GM19438 (cell line): ENCODE measurements around the gene GRID2IP.
A peak's percentile ranks its signal among the peaks of the same experiment; 100 is the strongest.
"Not testable (repeated sequence)": the region's sequence is repeated elsewhere in the genome, so short reads cannot be mapped to it uniquely, and the experiment has no call there.

ENCODE experiments used
- ATAC-seq: cut with Tn5 transposase; IDR thresholded peaks from one replicate; pipeline ENCODE4 v1.9.1; 2021; ENCODE audit warnings: low read depth; ENCODE audit not compliant: unreplicated experiment

The GRID2IP gene

DNA sequence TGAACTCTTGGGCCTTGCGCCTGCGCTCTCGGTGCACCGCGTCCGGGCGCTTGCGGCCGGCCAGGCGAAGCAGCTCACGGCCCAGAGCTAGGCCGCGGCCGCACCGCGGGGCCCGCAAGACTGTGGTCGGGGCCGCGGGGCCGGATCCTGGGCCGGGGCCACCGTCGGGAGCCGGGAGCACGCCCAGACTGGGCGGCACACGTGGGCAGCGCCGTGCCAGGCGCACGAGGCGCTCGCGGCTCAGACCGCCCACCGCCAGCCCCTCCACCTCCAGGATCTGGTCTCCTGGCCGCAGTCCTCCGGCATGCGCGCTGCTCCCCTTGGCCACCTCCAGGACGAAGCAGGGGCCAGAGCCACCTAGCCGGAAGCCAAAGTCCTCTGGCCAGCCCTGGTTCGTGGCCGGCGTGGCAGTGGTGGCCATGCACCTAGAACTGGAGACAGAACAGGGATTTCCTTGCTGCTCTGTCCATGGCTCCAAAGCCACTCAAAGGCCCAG, at the start of gene GRID2IP:
GRID2IP (minus strand) TSS at position 446 of the 496 bp plus-strand sequence; CDS start at position 421, 25 bp downstream.
- no peak for ATAC-seq

DNA sequence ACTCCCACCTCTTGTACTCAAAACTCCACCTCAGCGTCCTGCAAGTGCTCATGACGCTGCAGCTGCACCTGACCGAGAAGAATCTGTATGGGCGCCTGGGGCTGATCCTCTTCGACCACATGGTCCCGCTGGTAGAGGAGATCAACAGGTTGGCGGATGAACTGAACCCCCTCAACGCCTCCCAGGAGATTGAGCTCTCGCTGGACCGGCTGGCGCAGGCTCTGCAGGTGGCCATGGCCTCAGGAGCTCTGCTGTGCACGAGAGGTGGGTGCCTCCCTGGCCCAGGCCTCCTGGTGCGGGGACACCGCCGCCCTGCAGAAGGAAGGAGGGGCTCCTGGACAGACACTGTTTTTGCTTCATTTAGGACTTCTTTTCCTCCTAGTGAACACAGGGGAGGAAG, 48.8 kb upstream of the GRID2IP start:
- no peak for ATAC-seq

DNA sequence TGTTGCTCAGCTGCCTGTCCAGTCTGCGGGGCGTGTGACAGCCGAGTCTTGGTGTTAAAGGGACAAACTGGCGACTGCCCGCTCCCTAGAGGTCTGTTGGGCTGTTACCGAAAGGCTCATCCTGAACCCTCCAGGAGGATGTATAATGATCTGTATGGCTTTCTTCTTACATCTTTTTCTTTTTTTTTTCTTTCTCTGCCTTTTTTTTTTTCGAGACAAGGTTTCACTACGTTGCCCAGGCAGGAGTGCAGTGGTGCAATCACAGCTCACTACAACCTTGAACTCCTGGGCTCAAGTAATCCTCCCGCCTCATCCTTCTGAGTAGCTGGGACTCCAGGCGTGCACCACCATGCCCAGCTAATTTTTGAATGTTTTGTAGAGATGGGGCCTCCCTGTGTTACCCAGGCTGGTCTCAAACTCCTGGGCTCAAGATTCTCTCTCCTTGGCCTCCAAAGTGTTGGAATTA, 39.4 kb upstream of the GRID2IP start:
- ATAC-seq, result peak; percentile 40

DNA sequence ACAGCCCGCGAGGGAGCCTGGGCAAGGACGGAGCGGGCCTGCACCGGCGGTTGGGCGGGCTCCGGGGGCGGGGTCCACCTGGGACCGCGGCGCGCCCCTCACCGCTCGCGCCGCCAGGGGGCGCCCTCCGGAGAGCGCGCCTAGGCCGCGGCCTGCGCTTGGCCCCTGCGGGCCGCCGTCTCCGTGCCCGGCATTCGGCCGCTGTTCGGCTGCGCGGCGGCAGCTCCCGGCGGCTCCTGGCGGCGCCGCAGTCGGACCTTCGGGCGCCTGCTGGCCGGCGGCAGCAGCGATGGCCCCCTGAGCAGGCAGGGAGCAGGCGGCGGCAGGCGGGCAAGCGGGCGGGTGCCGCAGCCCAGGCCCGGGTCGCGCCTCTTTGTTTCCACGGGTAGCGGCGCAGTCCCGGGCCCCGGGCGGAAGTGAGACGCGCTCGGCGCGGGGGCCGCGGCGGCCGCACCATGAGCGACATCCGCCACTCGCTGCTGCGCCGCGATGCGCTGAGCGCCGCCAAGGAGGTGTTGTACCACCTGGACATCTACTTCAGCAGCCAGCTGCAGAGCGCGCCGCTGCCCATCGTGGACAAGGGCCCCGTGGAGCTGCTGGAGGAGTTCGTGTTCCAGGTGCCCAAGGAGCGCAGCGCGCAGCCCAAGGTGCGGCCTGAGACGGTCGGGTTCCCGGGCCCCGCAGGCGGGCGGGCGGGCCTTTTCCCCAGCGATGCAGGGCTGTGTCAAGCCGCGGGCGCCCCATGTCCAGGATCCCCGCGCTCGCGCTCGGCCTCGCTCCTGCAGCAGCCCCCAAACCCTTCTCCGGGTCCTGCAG, 38.8 kb upstream of the GRID2IP start, which contains the start of gene INTS15:
INTS15 (plus strand) TSS at position 193 of the 816 bp plus-strand sequence; CDS start at position 456, 263 bp downstream.
- ATAC-seq, result peak; percentile 85

DNA sequence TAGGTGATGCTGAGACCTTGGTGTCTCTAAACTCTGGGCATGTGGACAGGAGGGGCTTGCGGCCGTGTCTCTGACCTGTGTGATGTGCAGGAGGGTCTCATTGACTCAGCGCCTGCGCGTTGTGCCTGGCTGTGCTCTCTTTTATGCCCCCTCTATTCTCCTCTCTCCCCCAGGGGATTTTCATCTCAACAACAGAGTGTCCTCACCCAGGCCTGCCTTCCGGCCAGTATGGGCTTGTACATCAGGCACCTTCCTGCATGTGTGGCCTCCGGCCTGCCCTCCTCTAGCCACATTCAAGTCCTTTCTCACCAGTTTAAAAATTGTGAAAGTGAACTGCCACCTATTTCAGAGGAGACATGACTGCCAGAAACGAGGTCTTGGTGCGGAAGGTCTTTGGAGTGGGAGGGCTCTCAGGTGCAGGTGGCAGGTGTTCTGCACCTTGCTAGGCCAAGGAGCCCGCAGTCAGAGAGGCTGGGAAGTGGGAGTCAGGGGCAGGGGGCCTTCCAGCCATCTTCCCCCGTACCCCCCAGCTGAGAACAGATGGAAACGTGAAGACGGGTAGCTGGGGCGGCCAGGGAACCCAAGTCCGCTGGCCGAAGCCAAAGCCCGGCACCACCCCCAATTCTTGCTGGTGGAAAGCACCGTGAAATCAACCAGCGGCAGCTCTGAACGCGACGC, 38.0 kb upstream of the GRID2IP start:
- no peak for ATAC-seq

DNA sequence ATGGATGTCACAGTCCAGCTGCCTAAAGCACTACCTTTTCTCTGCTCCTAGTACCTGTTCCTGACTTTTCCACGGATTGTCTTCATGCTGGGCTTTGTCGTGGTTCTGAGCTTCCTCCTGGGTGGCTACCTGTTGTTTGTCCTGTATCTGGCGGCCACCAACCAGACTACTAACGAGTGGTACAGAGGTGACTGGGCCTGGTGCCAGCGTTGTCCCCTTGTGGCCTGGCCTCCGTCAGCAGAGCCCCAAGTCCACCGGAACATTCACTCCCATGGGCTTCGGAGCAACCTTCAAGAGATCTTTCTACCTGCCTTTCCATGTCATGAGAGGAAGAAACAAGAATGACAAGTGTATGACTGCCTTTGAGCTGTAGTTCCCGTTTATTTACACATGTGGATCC, 37.3 kb upstream of the GRID2IP start:
- no peak for ATAC-seq

DNA sequence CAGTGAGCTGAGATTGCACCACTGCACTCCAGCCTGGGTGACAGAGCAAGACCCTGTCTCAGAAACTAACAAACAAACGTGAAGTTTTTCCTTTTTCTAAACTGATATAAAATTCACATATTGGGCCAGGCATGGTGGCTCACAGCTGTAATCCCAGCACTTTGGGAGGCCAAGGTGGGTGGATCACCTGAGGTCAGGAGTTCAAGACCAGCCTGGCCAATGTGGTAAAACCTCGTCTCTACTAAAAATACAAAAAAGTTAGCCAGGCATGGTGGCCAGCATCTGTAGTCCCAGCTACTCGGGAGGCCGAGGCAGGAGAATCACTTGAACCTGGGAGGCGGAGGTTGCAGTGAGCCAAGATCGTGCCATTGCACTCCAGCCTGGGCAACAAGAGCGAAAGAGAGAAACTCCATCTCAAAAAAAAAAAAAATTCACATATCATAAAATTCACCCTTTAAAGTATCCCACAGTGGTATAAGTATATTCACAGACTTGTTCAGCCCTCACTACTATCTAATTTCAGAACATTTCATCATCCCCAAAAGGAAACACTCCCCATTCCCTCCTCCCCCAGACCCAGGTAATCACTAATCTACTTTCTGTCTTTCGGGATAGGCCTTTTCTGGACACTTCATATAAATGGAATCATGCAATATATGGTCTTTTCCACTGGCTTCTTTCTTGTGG, 34.6 kb upstream of the GRID2IP start:
- ATAC-seq, result not testable (repeated sequence)

DNA sequence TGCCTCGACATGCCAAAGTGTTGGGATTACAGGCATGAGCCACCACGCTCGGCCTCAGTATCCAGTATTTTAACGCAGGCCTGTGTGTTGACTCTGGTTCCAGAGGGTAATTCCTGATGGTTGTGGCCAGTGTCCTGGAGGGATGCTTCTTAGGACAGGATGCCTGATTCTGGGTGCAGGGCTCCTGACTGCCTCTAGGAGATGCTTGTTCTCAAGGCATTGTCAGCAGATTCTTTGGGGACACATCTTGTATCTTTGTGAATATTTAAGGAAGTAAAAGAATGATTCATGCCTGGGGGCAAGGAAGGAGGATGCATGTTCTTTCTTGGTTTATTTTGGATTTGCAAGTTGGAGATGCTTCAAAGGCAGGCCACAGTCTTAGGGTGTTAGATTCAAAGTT, 28.2 kb upstream of the GRID2IP start:
- ATAC-seq, result no peak

DNA sequence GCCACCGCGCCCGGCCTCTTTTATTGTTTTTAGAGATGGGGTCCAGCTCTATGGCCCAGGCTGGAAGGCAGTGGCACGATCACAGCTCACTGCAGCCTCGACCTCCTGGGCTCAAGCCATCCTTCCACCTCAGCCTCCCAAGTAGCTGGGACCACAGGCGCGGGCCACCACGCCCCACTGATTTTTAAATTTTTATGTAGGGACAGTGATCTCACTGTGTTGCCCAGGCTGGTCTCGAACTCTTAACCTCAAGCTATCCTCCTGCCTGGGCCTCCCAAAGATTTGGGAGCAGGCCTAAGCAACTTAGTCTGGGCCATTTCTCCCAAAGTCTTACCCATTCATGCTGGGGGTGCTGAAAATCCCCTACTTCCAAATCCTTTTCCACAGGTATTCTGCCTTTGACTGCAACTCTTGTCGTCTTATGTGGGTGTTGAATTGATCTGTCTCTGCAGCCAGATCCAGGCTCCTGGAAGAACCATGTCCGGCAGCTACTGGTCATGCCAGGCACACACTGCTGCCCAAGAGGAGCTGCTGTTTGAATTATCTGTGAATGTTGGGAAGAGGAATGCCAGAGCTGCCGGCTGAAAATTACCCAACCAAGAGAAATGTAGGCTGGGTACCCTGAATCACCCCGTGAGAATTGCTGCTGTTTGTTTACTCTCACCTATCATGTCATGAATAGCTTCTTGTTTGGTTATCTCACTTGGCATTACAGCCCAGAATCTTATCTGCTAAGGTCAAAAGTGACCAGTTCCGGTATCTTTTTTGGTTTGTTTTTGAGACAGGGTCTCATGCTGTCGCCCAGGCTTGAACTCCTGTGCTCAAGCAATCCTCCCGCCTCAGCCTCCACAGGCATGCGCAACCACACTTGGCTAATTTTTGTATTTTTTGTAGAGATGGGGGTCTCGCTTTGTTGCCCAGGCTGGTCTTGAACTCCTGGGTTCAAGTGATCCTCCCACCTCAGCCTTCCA, 27.1 kb upstream of the GRID2IP start:
- ATAC-seq, result no peak

DNA sequence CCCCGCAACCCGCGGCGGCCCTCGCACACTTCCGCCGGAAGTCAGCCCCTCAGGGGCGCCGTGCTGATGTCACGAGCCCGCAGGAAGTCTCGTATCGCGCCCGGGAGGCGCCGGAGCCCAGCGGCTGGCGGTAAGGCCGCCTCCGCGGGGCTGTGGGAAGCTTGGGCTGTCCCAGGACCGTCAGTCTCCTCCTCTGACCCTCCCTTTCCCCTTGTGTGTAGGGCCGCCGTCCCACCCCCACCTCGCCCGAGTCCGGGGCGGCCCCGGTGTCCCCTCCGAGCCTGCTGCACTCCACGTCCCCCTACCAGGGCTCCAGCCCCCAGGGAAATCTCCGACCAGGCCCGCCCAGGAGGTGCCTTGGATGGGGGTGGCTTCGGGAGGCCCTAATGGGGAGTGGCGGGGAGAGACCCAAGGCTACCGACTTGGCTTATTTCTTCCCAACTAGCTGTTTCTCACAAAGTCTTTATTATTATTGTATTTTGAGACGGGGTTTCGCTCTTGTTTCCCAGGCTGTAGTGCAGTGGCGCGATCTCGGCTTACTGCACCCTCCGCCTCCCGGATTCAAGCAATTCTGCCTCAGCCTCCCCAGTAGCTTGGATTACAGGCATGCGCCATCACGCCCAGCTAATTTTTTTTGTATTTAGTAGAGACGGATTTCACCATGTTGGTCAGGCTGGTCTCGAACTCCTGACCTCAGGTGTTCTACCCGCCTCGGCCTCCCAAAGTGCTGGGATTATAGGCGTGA, 26.3 kb upstream of the GRID2IP start, which contains the start of gene ZDHHC4:
ZDHHC4 (plus strand) TSS at position 86 of the 745 bp plus-strand sequence. CDS start 3,108 bp downstream, outside the sequence.
- peak; percentile 97 for ATAC-seq

DNA sequence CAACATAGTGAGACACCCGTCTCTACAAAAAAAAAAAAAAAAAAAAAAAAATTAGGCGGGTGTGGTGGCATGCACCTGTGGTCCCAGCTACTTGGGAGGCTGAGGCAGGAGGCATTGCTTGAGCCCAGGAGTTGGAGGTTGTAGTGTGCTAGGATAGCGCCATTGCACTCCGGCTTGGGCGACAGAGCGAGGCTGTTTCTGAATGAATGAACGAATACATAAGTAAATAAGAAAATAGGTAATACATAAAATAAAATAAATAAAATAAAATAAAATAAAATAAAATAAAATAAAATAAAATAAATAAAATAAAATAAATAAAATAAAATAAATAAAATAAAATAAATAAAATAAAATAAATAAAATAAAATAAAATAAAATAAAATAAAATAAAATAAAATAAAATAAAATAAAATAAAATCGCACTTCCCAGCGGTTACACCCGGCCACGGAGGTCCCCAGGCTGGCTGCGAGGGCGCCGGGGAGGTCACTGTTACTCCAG, 25.7 kb upstream of the GRID2IP start:
- ATAC-seq, result not testable (repeated sequence)

DNA sequence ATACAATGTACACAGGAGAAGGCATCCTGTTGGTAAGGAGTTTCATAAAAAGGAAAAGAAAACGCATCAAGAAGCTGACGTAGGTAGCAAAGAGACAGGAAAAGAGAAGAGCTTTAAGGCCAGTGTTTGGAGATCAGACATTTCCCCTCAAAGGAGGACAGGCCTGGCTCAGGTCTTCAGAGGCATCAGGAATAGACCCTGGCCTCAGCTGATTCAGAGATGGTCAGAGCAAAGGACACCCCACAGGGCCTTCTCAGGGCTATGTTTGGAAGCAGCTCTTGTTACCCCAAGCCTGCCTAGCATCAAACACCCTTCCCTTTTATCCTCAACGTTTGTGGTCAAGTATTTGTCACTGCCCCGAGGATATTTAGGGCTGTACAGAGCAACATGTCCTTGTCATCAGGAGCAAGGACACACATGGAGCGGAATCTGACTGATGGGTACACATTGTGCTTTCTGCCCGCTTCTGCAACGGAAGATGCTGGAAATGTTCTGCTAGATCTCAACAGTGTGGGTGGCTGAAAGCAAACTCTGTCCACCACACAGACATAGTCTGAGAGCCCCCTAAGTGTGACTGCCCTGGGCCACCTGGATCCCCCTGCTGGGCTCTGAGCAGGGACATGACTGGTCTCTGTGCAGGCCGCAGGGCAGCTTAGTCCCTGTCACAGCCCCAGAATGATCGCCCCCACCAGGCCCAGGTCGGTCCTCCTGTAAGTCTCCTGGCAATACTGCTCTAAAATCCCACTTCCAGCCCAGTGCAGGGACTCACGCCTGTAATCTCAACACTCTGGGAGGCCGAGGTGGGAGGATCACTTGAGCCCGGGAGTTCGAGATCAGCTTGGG, 25.0 kb upstream of the GRID2IP start:
- no peak for ATAC-seq

DNA sequence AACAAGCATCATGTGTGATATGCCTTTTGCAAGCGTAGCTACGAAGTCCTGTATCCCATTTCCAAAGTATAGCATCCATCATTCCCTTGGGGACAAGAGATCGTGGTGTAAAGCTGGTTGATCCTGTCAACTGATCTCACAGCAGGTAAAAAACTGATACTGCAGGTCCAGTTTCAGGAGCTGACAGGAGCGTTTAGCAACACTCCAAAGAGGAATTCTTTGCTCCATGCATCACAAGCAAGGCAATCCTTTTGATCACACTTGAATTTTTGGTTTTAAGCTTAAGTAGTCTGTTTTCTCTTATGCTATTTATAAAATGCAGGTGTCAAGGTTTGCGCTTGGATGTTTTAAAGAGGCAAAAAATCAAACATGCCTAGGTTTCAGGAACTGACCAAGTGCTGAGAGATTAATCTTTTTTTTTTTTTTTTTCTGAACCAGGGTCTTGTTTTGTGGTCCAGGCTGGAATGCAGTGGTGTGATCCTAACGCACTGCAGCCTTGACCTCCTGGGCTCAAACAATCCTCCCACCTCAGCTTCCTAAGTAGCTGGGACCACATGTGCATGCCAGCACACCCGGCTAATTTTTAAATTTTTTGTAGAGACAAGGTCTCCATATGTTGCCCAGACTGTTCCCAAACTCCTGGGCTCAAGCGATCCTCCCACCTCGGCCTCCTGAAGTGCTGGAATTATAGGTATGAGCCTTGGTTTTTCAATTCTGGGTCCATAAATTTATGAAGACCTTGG, 24.2 kb upstream of the GRID2IP start:
- ATAC-seq, result no peak

DNA sequence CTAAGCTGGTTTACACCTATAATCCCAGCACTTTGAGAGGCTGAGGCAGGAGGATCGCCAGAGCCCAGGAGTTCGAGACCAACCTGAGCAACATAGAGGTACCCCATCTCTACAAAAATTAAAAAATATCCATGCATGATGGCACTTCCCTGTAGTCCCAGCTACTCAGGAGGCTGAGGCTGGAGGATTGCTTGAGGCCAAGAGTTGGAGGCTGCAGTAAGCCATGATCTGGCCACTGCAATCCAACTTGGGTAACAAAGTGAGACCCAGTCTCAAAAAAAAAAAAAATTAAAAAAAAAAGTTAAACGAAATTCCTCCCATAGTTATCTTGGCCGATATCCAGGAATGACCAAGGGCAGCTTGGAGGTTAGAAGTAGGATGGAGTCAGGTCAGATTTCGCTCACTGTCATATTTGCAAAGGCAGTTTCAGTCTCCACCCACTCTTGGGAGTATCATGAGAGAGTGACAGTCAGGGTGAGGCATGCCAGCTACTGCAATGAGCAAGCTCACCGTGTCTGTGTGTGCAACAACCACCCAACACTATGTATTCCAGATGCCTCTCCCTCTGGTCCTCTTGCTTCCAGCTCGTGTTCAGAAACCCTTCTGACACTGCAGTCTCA, 20.0 kb upstream of the GRID2IP start:
- ATAC-seq, result no peak

DNA sequence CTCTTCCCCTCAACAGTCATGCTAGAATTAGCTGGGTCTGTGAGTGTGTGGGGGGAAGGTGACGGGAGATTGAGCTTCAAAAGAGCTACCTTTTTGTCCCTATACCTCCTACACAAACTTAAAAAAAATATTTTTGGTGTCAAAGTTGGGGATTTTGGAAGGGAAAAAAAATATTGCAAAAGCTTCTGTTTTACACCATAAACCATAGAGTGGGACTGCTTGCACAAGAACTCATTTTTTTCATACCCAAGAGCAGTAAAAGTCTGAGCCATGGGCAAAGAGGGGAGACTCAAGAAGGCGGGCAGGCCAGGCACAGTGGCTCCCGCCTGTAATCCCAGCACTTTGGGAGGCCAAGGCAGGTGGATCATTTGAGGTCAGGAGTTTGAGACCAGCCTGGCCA, 16.6 kb upstream of the GRID2IP start:
- ATAC-seq, result no peak

DNA sequence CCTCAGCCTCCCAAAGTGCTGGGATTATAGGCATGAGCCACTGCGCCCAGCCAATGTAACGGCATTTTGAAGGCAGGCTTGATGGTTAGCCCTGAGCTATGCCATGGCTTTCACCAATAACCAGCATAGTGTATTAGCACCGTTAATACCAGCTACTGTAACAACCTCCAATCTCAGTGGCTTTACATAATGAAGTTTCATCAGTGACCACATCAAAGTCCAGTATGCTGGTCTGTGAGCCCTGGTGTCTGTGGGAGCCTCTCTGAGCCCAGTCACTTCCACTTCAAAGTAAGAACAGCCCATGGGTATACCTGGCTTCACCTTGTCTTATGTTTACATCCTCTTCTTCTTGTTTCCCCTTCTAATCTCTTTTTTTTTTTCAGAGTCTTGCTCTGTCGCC, 14.4 kb upstream of the GRID2IP start:
- no peak for ATAC-seq
